D341Med (cell line): Measurements from ENCODE around the gene VWA5B1.

ENCODE experiments used
- DNase-seq: peaks from one replicate; pipeline ENCODE4 v3.0.0; 2012; ENCODE audit warnings: low spot score

VWA5B1 gene

DNA sequence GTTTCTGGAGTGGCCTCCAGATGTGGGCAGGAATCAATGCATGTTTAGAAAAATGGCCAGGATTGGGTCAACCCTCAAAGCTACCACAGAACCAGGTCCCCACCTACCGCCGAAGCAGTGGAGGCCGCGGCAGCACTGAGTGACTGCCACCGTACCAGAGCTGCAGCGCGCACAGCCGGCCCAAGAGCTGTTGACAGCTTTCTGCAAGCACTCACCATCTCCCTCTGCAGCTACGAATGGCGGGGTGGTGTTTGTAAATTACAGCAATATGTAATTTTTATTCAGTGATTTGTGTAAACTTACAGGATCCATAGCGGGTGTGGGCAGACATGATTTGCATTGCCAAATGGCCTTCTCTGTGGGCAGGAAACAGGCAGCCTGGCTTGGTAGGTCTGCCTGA, 98.9 kb downstream of the VWA5B1 start:
- DNase-seq: no peak

DNA sequence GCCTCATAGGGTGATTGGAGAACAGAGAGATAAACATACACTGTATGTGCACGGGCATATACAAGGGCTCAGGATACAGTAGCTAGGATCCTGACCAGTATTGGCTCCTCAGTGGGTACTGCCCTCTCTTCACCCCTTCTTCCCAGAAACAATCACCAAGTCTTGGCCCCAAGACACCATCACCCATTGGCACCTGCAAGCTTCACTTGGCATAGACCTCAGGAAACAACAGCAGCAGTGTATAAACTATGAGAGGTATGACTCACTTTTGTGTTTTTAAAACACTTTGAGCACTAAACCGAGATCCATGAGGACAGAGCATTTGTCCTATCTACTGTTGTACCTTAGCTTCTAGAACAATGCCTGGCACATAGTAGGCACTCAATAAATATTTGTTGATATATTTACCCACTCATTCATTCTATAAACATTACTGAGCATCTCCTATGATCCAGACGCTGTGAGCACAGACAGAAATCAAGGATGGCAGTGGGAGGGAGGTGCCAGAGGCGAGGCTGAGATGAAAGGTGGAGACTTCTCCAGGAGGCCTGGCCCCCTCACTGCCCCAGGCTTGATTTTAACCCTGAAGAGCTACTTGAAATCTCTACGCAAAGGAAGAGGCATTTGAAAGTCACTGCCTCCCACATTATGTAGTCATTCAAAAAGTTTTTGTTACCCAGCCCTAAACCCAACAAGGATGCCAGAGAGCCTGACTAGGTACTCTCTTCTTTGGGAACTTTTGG, 100.1 kb downstream of the VWA5B1 start:
- no peak for DNase-seq

DNA sequence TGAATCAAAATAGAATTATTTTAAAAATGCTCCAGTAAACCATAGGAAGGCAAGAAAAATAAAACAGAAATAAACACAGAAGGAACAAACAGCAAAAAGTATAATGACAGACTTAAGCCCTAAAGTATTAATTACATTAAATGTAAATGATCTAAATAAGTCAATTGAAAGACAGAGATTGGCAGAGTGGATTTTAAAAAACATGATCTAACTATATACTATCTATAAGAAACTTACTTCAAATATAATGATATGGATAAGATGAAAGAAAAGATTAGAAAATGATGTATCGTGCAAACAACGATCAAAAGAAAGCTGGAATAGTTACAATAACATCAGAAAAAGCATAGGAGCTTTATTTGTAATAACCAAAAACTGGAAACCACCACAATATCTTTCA, 104.6 kb downstream of the VWA5B1 start:
- no peak for DNase-seq

DNA sequence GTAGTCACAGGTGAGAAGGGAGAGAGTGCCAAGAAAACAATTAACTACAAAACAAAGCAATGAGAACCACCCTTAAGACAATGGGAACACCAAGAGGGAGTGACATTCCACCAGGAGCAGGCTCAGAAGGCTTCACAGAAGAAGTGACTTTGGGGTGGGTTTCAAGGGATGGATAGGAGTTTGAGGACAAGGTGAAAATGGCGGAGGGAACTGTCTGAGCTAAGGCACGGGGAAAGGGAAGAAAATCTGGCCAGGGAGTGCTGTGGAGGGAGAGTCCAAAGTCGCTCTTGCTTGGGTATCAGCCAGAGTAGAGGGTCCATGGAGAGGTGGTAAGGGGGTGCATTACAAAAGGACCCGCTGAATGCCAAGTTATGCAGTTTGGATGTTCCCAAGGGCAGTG, 108.1 kb downstream of the VWA5B1 start:
- no peak for DNase-seq

DNA sequence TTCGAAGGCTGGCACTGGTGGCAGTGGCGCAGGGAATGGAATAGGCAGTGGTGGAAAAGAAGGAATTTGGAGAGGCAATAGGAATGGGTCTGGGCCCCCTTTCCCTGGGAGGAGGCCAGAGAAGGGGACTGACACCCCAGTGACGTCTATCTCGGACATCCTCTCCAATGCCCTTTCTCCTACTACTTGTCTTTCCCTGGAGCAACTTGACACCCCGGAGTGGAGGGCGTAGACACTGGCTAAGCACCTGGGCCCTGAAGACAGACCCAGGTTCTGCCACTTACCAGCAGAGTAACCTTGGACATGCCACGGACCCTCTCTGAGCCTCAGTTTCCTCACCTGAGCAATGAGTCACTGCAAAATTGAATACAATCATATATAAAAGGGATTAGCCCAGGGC, 108.5 kb downstream of the VWA5B1 start:
- DNase-seq: no peak

DNA sequence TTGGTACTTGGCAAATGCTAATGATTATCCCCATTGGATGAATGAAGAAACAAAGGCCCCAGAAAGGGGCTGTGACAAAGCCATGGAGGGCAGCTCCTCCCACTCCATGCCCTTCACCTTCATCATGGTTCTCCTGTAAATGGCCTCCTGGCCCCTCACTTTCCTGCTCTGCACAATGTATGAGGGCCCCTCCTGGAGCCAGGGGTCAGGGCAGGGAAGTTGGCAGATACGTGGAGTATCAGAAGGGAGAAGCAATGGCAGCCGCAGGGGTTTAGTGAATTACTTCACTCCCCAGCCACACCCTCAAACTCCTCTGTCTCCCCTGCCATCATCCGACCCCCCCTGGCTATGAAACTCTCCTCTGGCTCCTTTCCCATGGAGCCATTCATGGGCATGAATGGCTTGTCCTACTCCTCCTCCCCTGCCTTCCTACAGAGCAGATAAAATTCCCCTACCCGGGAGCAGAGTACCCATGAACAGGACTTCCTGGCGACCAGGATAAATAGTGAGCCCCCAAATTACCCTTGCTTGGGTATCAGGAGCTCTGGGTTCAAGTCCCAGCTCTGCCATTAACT, 109.0 kb downstream of the VWA5B1 start:
- DNase-seq: no peak

DNA sequence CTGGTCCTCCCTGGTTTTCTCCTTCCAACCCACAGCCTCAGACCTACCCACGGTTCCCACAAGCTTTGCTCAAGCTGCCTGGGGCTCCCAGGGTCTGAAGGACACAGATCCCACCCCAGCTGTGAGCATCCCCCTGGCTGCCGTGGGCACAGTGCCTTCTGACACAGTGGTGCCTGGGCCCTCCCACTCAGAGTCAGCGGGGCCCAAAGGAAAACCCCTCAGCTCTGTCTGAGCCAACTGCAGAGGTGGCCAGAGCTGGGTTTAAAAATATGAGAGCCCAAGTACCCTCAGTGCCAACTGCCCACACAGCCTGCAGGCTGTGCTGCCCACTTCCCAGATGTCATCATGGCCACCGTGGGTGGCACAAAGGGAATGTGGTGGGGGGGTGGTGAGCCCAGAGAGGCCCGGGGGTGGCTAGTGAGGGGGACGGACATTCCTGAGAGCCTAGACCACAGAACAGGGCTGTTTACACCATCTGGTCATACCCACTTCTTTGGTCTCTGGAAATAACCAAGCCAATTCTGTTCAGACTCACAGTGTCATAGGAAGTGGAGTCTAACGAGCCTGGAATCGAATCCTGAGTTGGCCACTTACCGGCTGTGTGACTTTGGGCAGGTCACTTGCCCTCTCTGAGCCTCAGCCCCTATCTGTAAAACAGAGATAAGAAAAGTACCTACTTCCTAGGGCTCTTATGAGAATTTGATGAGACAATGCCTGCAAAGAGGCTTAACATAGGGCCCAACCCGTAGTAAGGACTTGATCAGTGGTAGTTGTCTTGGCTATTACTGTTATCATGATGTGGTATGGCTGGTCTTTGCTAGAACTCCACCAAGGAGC, 109.9 kb downstream of the VWA5B1 start:
- no peak for DNase-seq

DNA sequence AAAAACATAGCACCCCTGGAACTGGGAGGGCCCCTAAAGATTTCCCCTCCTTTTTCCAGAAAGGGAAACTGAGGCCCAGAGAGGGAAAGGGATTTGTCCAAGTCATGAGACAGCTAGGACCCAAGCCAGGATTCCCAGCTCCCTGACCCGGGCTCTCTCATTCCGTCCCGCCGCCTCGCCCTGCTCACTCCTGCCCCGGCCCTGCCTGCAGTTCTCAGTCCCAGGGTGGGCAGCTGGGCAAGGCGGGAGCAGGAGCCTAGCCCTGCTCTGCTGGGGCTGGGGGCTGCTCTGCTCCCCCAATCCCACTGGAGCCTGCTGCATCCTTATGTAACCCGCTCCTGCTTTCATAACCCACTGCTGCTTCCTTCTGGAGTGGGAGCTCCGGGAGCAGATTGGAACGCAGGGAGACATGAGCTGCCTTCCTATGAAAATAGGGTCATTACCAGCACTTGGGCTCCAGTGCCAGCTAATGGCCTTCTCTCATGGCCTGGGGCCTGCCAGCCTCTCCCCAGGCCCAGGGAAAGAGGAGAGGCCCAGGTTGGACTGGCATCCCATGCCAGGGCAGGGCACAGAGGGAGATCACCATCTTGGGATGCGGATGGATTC, 110.8 kb downstream of the VWA5B1 start:
- DNase-seq: no peak

DNA sequence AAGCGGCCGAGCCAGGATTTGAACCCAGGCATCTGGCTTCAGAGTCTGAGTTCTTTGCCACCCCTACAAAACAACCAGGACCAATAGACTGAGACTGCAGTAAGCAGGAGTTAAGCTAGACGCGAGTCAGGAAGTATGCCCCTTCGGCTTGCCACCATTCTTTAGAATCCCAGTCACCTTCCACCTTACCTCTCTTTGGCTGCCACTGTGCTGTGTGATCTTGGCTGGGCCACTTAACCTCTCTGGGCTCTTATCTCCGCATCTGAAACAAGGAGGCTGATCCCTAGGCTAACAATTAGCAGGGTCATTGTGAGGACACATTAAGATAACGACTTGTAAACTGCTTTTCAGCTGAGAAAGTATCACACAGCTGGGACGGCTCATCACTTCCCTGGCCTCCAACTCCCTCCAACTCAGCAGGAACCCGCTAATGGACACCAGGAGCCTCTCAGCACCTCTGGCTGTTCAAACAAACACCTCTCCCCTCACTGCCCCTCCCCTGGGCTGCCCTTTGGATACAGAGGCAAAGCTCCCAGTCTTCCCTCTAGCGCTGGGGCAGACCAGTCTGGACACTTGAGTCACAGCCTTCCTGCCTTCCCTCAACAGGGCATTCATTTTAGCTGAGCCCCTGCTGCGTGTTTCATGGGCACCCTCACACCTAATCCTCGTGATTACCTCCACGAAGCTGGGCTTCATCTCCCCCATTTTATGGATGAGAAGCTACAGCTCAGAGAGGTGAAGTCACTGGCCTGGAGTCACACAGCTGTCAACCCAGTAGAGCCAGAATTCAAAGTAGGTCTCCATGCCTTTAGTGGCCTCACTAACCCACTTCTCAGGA, 112.1 kb downstream of the VWA5B1 start:
- DNase-seq: no peak

DNA sequence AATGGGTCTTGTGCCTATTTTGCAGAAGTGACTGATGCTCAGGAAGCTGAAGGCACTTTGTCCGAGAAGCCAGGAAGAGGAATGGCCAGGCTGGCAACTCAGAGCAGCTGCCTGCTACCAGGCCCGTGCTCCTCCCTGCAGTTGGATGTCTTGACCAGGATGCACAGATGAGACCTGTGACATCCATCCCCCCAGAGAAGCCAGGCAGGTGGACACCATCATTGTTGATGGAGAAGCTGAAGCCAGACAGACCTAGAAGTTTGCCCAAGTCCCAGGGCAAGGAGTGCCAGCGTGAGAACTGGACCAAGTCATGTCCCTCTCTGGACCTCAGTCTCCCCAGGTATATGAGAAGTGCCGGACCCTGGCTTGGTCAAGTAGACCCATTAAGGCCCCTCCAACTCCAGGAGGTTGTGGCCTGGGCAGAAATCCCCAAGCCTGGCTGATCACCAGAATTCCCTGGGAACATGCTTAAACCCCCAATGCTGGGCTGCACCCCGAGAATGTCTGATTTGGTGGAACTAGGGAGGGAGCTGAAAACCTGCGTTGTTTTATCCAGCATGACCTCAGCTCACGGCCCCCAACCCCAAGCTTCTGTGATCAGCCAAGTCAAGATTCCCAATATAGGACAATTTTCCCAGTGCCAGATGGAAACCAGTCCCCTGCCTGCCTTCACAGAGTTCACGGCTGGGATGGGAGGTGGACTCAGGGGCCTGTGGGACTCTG, 112.9 kb downstream of the VWA5B1 start:
- DNase-seq: no peak

DNA sequence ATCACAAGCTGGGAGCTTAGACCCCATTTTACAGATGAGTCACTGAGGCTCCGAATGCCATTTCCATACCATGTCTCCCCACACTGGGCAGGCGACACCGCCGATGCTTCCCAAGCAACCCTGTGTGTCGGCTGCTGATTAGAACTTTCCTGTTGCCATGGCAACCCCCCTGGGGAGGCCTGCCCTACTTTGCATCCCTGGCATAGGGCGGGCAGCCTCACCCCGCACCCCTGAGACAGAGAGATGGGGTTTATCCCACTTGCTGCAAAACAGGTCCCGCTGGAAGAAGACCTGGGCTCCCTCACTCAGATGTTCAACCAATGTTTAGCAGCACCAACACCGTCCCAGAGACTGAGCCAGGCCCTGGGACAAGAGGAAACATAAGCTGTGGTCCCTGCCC, 113.8 kb downstream of the VWA5B1 start:
- DNase-seq: no peak
